SK-N-SH (cell line): ENCODE data around the gene CDC37. TPM values are rescaled to one million over a fixed set of nuclear protein-coding genes. Genes with fewer than 3 reads are reported as not detected.

ENCODE experiments used
- CTCF ChIA-PET: fragments of 300-600, 350-600 bp; formaldehyde crosslinking; extraction: SDS; loops from one replicate; lab custom pipeline; 2021; lab: Yijun Ruan, JAX
- POLR2A ChIA-PET: fragments of 350-600 bp; sonication (Branson Sonifier 250); formaldehyde crosslinking; extraction: SDS; loops from one replicate; lab custom pipeline; 2020; ENCODE audit warnings: antibody characterized with exemption, inconsistent platforms; lab: Yijun Ruan, JAX
- DNase-seq: peaks from one replicate; pipeline ENCODE4 v3.0.0; 2012
- H2AFZ ChIP-seq: fragments of 200-600 bp; sonication (generic); 2 replicates; pipeline ENCODE4 v1.8.1; 2016; ENCODE audit warnings: antibody characterized with exemption, mild to moderate bottlenecking, low read depth
- H3F3A ChIP-seq: fragments of 200-600 bp; sonication (generic); replicated peaks from 2 replicates; pipeline ENCODE3; 2016; ENCODE audit warnings: antibody characterized with exemption, mild to moderate bottlenecking; ENCODE audit not compliant: insufficient read depth
- H3K27ac ChIP-seq, 2 experiments: fragments of 200-500 bp in 1 of 2; fragments of 200-600 bp in 1 of 2; sonication (Bioruptor generic) in 1 of 2; sonication (generic), shearing (Covaris generic) in 1 of 2; 2 replicates each; pipeline versions ENCODE4 v1.5.1 to v1.6.1; 2014 to 2016; ENCODE audit warnings: low read depth in 2 of 2, inconsistent platforms in 1 of 2, low read length in 1 of 2, mild to moderate bottlenecking in 1 of 2, mixed read lengths in 1 of 2
- H3K27me3 ChIP-seq: fragments of 200-600 bp; sonication (generic), shearing (Covaris generic); 2 replicates; pipeline ENCODE4 v1.6.1; 2016; ENCODE audit warnings: mixed run types; ENCODE audit not compliant: insufficient read depth
- H3K36me3 ChIP-seq, 2 experiments: fragments of 200-500 bp in 1 of 2; fragments of 200-600 bp in 1 of 2; sonication (Bioruptor generic) in 1 of 2; sonication (generic) in 1 of 2; replicated peaks in 1 of 2; 2 replicates each; pipeline versions ENCODE3 to v1.5.1; 2014 to 2016; ENCODE audit warnings: low read length in 1 of 2, mild to moderate bottlenecking in 1 of 2; ENCODE audit not compliant: insufficient read depth in 2 of 2, control insufficient read depth in 1 of 2
- H3K4me1 ChIP-seq, 2 experiments: fragments of 200-500 bp in 1 of 2; fragments of 200-600 bp in 1 of 2; sonication (Bioruptor generic) in 1 of 2; sonication (generic), shearing (Covaris generic) in 1 of 2; 2 replicates each; pipeline versions ENCODE4 v1.5.1 to v1.6.1; 2014 to 2016; ENCODE audit warnings: low read depth in 1 of 2, low read length in 1 of 2, mixed run types in 1 of 2; ENCODE audit not compliant: insufficient read depth in 2 of 2, control insufficient read depth in 1 of 2
- H3K4me2 ChIP-seq: fragments of 200-600 bp; sonication (generic), shearing (Covaris generic); 2 replicates; pipeline ENCODE4 v1.6.1; 2017; ENCODE audit warnings: mixed run types
- H3K4me3 ChIP-seq, 2 experiments: fragments of 200-500 bp in 1 of 2; fragments of 200-600 bp in 1 of 2; sonication (Bioruptor generic) in 1 of 2; sonication (generic), shearing (Covaris generic) in 1 of 2; 2 replicates each; pipeline versions ENCODE4 v1.5.1 to v1.8.1; 2014 to 2016; ENCODE audit warnings: low read depth in 2 of 2, inconsistent platforms in 1 of 2, low read length in 1 of 2, mild to moderate bottlenecking in 1 of 2, mixed read lengths in 1 of 2, moderate library complexity in 1 of 2
- H3K79me2 ChIP-seq: fragments of 200-600 bp; sonication (generic); 2 replicates; pipeline ENCODE4 v1.8.1; 2017; ENCODE audit warnings: mild to moderate bottlenecking; ENCODE audit not compliant: insufficient read depth
- H3K9ac ChIP-seq: fragments of 200-600 bp; sonication (generic); 2 replicates; pipeline ENCODE4 v1.6.1; 2017; ENCODE audit warnings: mixed run types
- H3K9me2 ChIP-seq: fragments of 200-600 bp; sonication (generic); 2 replicates; pipeline ENCODE4 v1.6.1; 2017; ENCODE audit warnings: mixed run types
- H3K9me3 ChIP-seq: fragments of 200-600 bp; sonication (generic); 2 replicates; pipeline ENCODE4 v1.6.1; 2017; ENCODE audit warnings: mixed run types, mild to moderate bottlenecking, moderate library complexity
- H4K20me1 ChIP-seq: fragments of 200-600 bp; sonication (generic); 2 replicates; pipeline ENCODE4 v1.6.1; 2017; ENCODE audit warnings: mild to moderate bottlenecking, mixed run types; ENCODE audit not compliant: insufficient read depth
- CHD2 ChIP-seq: fragments of 150-350 bp; IDR thresholded peaks from 2 replicates; pipeline ENCODE4 v1.6.1; 2018; ENCODE audit warnings: low read length; ENCODE audit not compliant: partially characterized antibody
- ELF1 ChIP-seq: IDR thresholded peaks from 2 replicates; pipeline ENCODE4 v1.4.0; 2012
- FOSL2 ChIP-seq: IDR thresholded peaks from 2 replicates; pipeline ENCODE4 v1.4.0; 2012; ENCODE audit warnings: low read depth, mild to moderate bottlenecking, moderate library complexity, borderline replicate concordance
- FOXJ3 ChIP-seq: sonication (generic); formaldehyde crosslinking; IDR thresholded peaks from 2 replicates; pipeline ENCODE4 v1.5.1; 2020; ENCODE audit warnings: mild to moderate bottlenecking, missing genetic modification reagents
- GABPA ChIP-seq: IDR thresholded peaks from 2 replicates; pipeline ENCODE4 v1.4.0; 2012; ENCODE audit warnings: low read depth, mild to moderate bottlenecking
- GATA2 ChIP-seq: sonication (generic); formaldehyde crosslinking; IDR thresholded peaks from 2 replicates; pipeline ENCODE4 v1.5.0; 2020; ENCODE audit warnings: mild to moderate bottlenecking, missing genetic modification reagents
- JUND ChIP-seq: IDR thresholded peaks from 2 replicates; pipeline ENCODE4 v1.4.0; 2012
- MEF2A ChIP-seq: IDR thresholded peaks from 2 replicates; pipeline ENCODE4 v1.4.0; 2012; ENCODE audit warnings: low read depth, borderline replicate concordance
- POLR2AphosphoS5 ChIP-seq: IDR thresholded peaks from 2 replicates; pipeline ENCODE4 v1.6.1; 2012; ENCODE audit warnings: low read depth, low read length
- RAD21 ChIP-seq: IDR thresholded peaks from 2 replicates; pipeline ENCODE4 v1.6.1; 2012; ENCODE audit warnings: mild to moderate bottlenecking, low read length
- RCOR1 ChIP-seq: fragments of 150-350 bp; IDR thresholded peaks from 2 replicates; pipeline ENCODE4 v1.6.1; 2017; ENCODE audit warnings: antibody characterized with exemption, low read length
- RFX5 ChIP-seq: IDR thresholded peaks from 2 replicates; pipeline ENCODE4 v1.6.1; 2012; ENCODE audit warnings: mild to moderate bottlenecking, improper control_type of control experiment, low read length
- SMC3 ChIP-seq: IDR thresholded peaks from 2 replicates; pipeline ENCODE4 v1.6.1; 2012; ENCODE audit warnings: low read depth, low read length, improper control_type of control experiment
- TAF1 ChIP-seq: IDR thresholded peaks from 2 replicates; pipeline ENCODE4 v1.6.1; 2012; ENCODE audit warnings: low read depth, mild to moderate bottlenecking, low read length, moderate library complexity, borderline replicate concordance
- TCF12 ChIP-seq: IDR thresholded peaks from 2 replicates; pipeline ENCODE4 v1.4.0; 2012
- YY1 ChIP-seq: IDR thresholded peaks from 2 replicates; pipeline ENCODE4 v1.4.0; 2012; ENCODE audit warnings: low read depth, mild to moderate bottlenecking
- WGBS: methylation state at CpG from one replicate; pipeline ENCODE4 v1.1.6; 2017; ENCODE audit warnings: low lambda C conversion rate; 5-methylcytosine and 5-hydroxymethylcytosine counted together
- polyA plus RNA-seq, 3 experiments: library from polyadenylated mRNA; depleted of rRNA; stranded (reverse); fragments of >200 nt; gene quantifications; 2 replicates each; pipeline ENCODE4 v1.2.3, GENCODE V29; 2012
- TF ChIP-seq, protein P1 (sequence below): fragments of 150-350 bp; IDR thresholded peaks from 2 replicates; pipeline ENCODE4 v1.6.1; 2016; ENCODE audit warnings: mild to moderate bottlenecking, low read depth, low read length
- TF ChIP-seq, protein P2 (sequence below): fragments of 200-600 bp; sonication (generic); IDR thresholded peaks from 2 replicates; pipeline ENCODE4 v1.6.1; 2017; ENCODE audit warnings: antibody characterized with exemption, mild to moderate bottlenecking, moderate library complexity
- TF ChIP-seq, protein P3 (sequence below): fragments of 150-350 bp; IDR thresholded peaks from 2 replicates; pipeline ENCODE4 v1.6.1; 2017; ENCODE audit warnings: antibody characterized with exemption, low read length, low read depth, borderline replicate concordance

Gene CDC37
- polyA plus RNA-seq, 1 of the 3 experiments (the other 2 are of a cell fraction), result 1,026 TPM

DNA sequence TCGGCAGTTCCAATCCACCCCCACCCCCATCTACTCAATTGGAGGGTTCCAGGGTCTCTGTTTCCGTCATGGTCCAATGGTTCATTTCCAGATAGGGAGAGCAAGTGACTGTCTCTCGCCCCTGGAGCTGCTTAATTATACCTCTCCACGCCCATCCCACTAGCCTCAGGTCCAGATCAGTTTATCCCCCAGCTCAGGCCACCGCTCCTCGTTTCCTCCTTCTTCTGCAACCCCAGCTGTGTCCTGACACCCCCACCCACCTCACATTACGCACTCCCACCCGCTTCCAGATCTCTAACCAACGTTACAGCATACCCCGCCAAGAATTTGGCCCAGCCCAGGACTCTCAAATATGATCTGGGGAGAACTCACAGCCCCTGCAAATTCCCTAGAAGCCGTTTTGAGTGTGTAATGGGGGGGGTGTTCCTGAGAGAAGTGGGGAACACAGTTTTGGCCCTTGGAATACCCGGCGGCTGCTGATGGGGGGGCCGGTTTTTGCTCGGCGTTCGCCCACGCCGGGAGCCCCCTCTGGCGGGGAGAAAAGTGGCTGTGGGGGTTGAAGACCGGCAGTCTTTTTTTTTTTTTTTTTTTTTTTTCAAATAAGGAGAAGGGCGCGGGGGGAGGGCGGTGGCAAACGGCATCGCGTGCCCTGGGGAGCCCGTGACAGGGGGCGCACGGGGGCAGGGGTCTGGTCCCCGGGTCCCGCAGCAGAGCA is 15.3 kb upstream of the CDC37 start:
- Histone ChIP-seq H3K4me3 (peak overlapping the region in 1 of 2 experiments; percentile 51; a peak in 2 of 4 replicates), H3K27ac (no peak overlapping the region), H3K27me3 (peaks cover 54% of the 10 kb centered on the region), H4K20me1 (no peaks in the 10 kb centered on the region), H3K4me1 (peaks cover 5 to 10% of the 10 kb centered on the region in 2 experiments; a peak in 1 of 4 replicates), H3K9ac (no peak overlapping the region), H3K4me2 (peak overlapping the region; percentile 78), H3K9me3 (no peaks in the 10 kb centered on the region), H3K36me3 (no peaks in the 10 kb centered on the region), H2AFZ (no peak overlapping the region), H3F3A (peaks cover 28% of the 10 kb centered on the region), H3K9me2 (no peaks in the 10 kb centered on the region), H3K79me2 (no peaks in the 10 kb centered on the region)
- under 1% methylated on average over 21 of the region's 32 CpGs for WGBS
- no peak for TF ChIP-seq TAF1
- TF ChIP-seq, protein P1, sequence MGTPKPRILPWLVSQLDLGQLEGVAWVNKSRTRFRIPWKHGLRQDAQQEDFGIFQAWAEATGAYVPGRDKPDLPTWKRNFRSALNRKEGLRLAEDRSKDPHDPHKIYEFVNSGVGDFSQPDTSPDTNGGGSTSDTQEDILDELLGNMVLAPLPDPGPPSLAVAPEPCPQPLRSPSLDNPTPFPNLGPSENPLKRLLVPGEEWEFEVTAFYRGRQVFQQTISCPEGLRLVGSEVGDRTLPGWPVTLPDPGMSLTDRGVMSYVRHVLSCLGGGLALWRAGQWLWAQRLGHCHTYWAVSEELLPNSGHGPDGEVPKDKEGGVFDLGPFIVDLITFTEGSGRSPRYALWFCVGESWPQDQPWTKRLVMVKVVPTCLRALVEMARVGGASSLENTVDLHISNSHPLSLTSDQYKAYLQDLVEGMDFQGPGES, result no peak
- TF ChIP-seq FOSL2, result no peak
- TF ChIP-seq MEF2A, result no peak
- TF ChIP-seq RFX5, result no peak
- TF ChIP-seq, protein P2, sequence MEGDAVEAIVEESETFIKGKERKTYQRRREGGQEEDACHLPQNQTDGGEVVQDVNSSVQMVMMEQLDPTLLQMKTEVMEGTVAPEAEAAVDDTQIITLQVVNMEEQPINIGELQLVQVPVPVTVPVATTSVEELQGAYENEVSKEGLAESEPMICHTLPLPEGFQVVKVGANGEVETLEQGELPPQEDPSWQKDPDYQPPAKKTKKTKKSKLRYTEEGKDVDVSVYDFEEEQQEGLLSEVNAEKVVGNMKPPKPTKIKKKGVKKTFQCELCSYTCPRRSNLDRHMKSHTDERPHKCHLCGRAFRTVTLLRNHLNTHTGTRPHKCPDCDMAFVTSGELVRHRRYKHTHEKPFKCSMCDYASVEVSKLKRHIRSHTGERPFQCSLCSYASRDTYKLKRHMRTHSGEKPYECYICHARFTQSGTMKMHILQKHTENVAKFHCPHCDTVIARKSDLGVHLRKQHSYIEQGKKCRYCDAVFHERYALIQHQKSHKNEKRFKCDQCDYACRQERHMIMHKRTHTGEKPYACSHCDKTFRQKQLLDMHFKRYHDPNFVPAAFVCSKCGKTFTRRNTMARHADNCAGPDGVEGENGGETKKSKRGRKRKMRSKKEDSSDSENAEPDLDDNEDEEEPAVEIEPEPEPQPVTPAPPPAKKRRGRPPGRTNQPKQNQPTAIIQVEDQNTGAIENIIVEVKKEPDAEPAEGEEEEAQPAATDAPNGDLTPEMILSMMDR, result peak; percentile 27; the same call in 1 of the 2 replicates
- TF ChIP-seq, protein P3, sequence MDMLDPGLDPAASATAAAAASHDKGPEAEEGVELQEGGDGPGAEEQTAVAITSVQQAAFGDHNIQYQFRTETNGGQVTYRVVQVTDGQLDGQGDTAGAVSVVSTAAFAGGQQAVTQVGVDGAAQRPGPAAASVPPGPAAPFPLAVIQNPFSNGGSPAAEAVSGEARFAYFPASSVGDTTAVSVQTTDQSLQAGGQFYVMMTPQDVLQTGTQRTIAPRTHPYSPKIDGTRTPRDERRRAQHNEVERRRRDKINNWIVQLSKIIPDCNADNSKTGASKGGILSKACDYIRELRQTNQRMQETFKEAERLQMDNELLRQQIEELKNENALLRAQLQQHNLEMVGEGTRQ, result no peak
- TF ChIP-seq GABPA, result no peak
- POLR2A ChIA-PET, result no interaction called here
- CTCF ChIA-PET, result interaction anchor here (0.6 to 11.8 kb wide), 13 partner anchors 10 to 160 kb away, joined by 3 to 313 read pairs (median 5); partner anchors contain the start of genes CDC37 and ICAM5
- DNase-seq, result peak; percentile 56

DNA sequence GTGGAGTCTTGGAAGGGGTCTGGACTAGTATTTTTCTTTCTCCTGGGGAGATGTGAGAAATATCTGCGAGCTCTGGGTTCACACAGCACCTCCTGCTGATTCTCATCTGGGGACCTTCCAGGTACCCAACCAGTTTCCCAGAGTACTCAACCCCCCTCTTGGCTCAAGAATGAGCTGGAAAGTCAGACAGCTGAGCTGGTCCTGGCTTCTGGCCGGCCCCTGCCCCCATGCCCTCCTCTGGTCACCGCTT is 14.8 kb upstream of the CDC37 start:
- Histone ChIP-seq H3F3A (peaks cover 25% of the 10 kb centered on the region), H3K4me1 (peaks cover 5 to 10% of the 10 kb centered on the region in 2 experiments; a peak in 1 of 4 replicates), H3K9ac (no peak overlapping the region), H3K4me2 (peak overlapping the region; percentile 78), H3K36me3 (no peaks in the 10 kb centered on the region), H3K79me2 (no peaks in the 10 kb centered on the region), H3K4me3 (no peak overlapping the region), H3K27me3 (peaks cover 49% of the 10 kb centered on the region), H4K20me1 (no peaks in the 10 kb centered on the region), H3K27ac (no peak overlapping the region), H3K9me3 (no peaks in the 10 kb centered on the region), H2AFZ (no peak overlapping the region), H3K9me2 (no peaks in the 10 kb centered on the region)
- DNase-seq, result no peak
- POLR2A ChIA-PET, result interaction anchor here (1.0 kb wide), 1 partner anchor 12 kb away, joined by 3 read pairs; no protein-coding TSS in a partner anchor
- 6% methylated on average over 3 of the region's 3 CpGs for WGBS
- CTCF ChIA-PET, result interaction anchor here (0.6 to 11.8 kb wide), 15 partner anchors 10 to 159 kb away, joined by 3 to 313 read pairs (median 5); partner anchors contain the start of genes CDC37, ICAM1 and ICAM5
- no peak for TF ChIP-seq YY1
- TF ChIP-seq RAD21, result no peak
- TF ChIP-seq RCOR1, result no peak
- no peak for TF ChIP-seq ELF1
- no peak for TF ChIP-seq MEF2A
- no peak for TF ChIP-seq SMC3
- no peak for TF ChIP-seq GATA2 (CRISPR knock-in tag)
- TF ChIP-seq CHD2, result no peak
- no peak for TF ChIP-seq GABPA
- TF ChIP-seq, protein P2, result no peak
- TF ChIP-seq JUND, result no peak
- no peak for TF ChIP-seq TCF12
- no peak for TF ChIP-seq POLR2AphosphoS5
- no peak for TF ChIP-seq FOXJ3
- TF ChIP-seq, protein P3, result no peak
- no peak for TF ChIP-seq FOSL2
